GM12878 (cell line): ENCODE data around the gene SNHG17. TPM values are rescaled to one million over a fixed set of nuclear protein-coding genes. Genes with fewer than 3 reads are reported as not detected.

Source experiments
- ATAC-seq: fragments of 200-7000 bp; cut with Tn5 transposase; 3 replicates; pipeline ENCODE4 v1.9.1; 2020; ENCODE audit warnings: mild to moderate bottlenecking, moderate library complexity
- BruUV-seq: library from RNA; stranded (reverse); fragments of 400-500 nt; replicated peaks from 2 replicates; lab custom pipeline; 2021; lab: Mats Ljungman, UMichigan
- CTCF ChIA-PET: fragments of 300-600 bp; sonication (Branson Sonifier 250); formaldehyde crosslinking; extraction: SDS; loops from one replicate; lab custom pipeline; 2021; ENCODE audit warnings: inconsistent platforms; lab: Yijun Ruan, JAX
- POLR2A ChIA-PET: fragments of 350-600 bp; formaldehyde crosslinking; extraction: SDS; loops from one replicate; lab custom pipeline; 2021; ENCODE audit warnings: inconsistent platforms; lab: Charles Lee
- RAD21 ChIA-PET: fragments of 300-600 bp; sonication (Branson Sonifier 250); formaldehyde crosslinking; loops from one replicate; lab custom pipeline; 2023; ENCODE audit warnings: antibody characterized with exemption; ENCODE audit not compliant: unreplicated experiment; lab: Charles Lee
- SMC1A ChIA-PET: fragments of 300-600 bp; sonication (Branson Sonifier 250); formaldehyde crosslinking; loops from one replicate; lab custom pipeline; 2023; ENCODE audit not compliant: unreplicated experiment, uncharacterized antibody; lab: Charles Lee
- DNase-seq: peaks from one replicate; pipeline ENCODE4 v3.0.0-alpha.2; 2011; ENCODE audit warnings: low read depth, low spot score
- FAIRE-seq: peaks from 3 replicates; lab custom pipeline; 2011; peaks lifted over from hg19 to GRCh38; lab: Jason Lieb, UNC
- H2AFZ ChIP-seq: 2 replicates; pipeline ENCODE4 v1.6.0; 2011; ENCODE audit warnings: low read depth, low read length, control low read depth; ENCODE audit not compliant: control insufficient read depth
- H3K27ac ChIP-seq: 2 replicates; pipeline ENCODE4 v1.5.1; 2011; ENCODE audit warnings: control low read depth; ENCODE audit not compliant: control insufficient read depth, insufficient read depth
- H3K27me3 ChIP-seq, 2 experiments: replicated peaks in 1 of 2; 2 replicates each; pipeline versions ENCODE4 v1.6.0 to v1.6.1; 2011; ENCODE audit warnings: low read length in 1 of 2; ENCODE audit not compliant: control insufficient read depth in 2 of 2, insufficient read depth in 2 of 2
- H3K36me3 ChIP-seq, 2 experiments: 2 replicates each; pipeline ENCODE4 v1.5.1; 2011; ENCODE audit warnings: low read length in 1 of 2; ENCODE audit not compliant: control insufficient read depth in 2 of 2, insufficient read depth in 2 of 2
- H3K4me1 ChIP-seq: 2 replicates; pipeline ENCODE4 v1.6.1; 2011; ENCODE audit warnings: mild to moderate bottlenecking, low read length, moderate library complexity, mixed read lengths; ENCODE audit not compliant: control insufficient read depth, insufficient read depth
- H3K4me2 ChIP-seq: 2 replicates; pipeline ENCODE4 v1.6.0; 2011; ENCODE audit warnings: control low read depth; ENCODE audit not compliant: control insufficient read depth, insufficient read depth
- H3K4me3 ChIP-seq: fragments of 200-600 bp; sonication (generic); 2 replicates; pipeline ENCODE4 v1.5.1; 2016
- H3K79me2 ChIP-seq: 2 replicates; pipeline ENCODE4 v1.6.0; 2011; ENCODE audit warnings: low read length; ENCODE audit not compliant: control insufficient read depth, insufficient read depth
- H3K9ac ChIP-seq: 2 replicates; pipeline ENCODE4 v1.8.0; 2011; ENCODE audit warnings: low read length, control low read depth, mixed read lengths; ENCODE audit not compliant: control insufficient read depth, insufficient read depth
- H3K9me3 ChIP-seq: replicated peaks from 3 replicates; pipeline ENCODE4 v1.5.1; 2011; ENCODE audit warnings: mild to moderate bottlenecking, low read length; ENCODE audit not compliant: control insufficient read depth, insufficient read depth
- H4K20me1 ChIP-seq: 2 replicates; pipeline ENCODE4 v1.6.0; 2011; ENCODE audit not compliant: control insufficient read depth, insufficient read depth
- ATF2 ChIP-seq: IDR thresholded peaks from 2 replicates; pipeline ENCODE4 v1.6.1; 2012; ENCODE audit warnings: low read length, inconsistent platforms
- CEBPZ ChIP-seq: fragments of 150-350 bp; IDR thresholded peaks from 2 replicates; pipeline ENCODE4 v1.6.1; 2016; ENCODE audit warnings: low read depth, low read length
- ETV6 ChIP-seq, 2 experiments: fragments of 450-650 bp in 1 of 2; IDR thresholded peaks in 1 of 2; conservative IDR thresholded peaks in 1 of 2; 2 replicates each; pipeline ENCODE4 v1.6.1; 2014; ENCODE audit warnings: antibody characterized with exemption in 1 of 2, borderline replicate concordance in 1 of 2, low read depth in 1 of 2, mild to moderate bottlenecking in 1 of 2, moderate library complexity in 1 of 2
- EZH2 ChIP-seq: IDR thresholded peaks from 2 replicates; pipeline ENCODE4 v1.6.1; 2012; ENCODE audit warnings: low read depth, mild to moderate bottlenecking, control low read depth, inconsistent platforms, low read length, borderline replicate concordance; ENCODE audit not compliant: control insufficient read depth
- HDAC2 ChIP-seq: fragments of 200-600 bp; sonication (generic); IDR thresholded peaks from 2 replicates; pipeline ENCODE4 v1.6.1; 2017
- MTA3 ChIP-seq: IDR thresholded peaks from 2 replicates; pipeline ENCODE4 v1.6.1; 2012; ENCODE audit warnings: low read length, inconsistent platforms, borderline replicate concordance
- POLR2AphosphoS5 ChIP-seq: IDR thresholded peaks from 2 replicates; pipeline ENCODE4 v1.6.1; 2011; ENCODE audit warnings: mild to moderate bottlenecking, low read length, inconsistent platforms
- RELB ChIP-seq: fragments of 450-650 bp; IDR thresholded peaks from 2 replicates; pipeline ENCODE4 v1.6.1; 2017; ENCODE audit warnings: low read depth, mild to moderate bottlenecking, moderate library complexity
- SPI1 ChIP-seq: IDR thresholded peaks from 2 replicates; pipeline ENCODE4 v1.6.1; 2011; ENCODE audit warnings: low read depth, mild to moderate bottlenecking, low read length, moderate library complexity, borderline replicate concordance; ENCODE audit not compliant: insufficient read depth
- SREBF2 ChIP-seq: IDR thresholded peaks from 2 replicates; pipeline ENCODE4 v1.6.1; 2012; ENCODE audit warnings: mild to moderate bottlenecking, low read length
- SUPT20H ChIP-seq: IDR thresholded peaks from 2 replicates; pipeline ENCODE4 v1.6.1; 2011; ENCODE audit warnings: low read depth, mild to moderate bottlenecking, low read length, moderate library complexity, borderline replicate concordance; ENCODE audit not compliant: control insufficient read depth
- WGBS: methylation state at CpG from one replicate; pipeline ENCODE4 v1.1.6; 2016; ENCODE audit warnings: low lambda C conversion rate; ENCODE audit not compliant: insufficient replicate concordance, insufficient coverage; ENCODE audit errors: missing lambda C conversion rate; 5-methylcytosine and 5-hydroxymethylcytosine counted together
- in situ Hi-C: fragments of 300-500 bp; cut with MboI; formaldehyde crosslinking; loops from 9 replicates; pipeline ENCODE4 v1.14.3; 2018; ENCODE audit warnings: mixed read lengths
- intact Hi-C: fragments of 100-400 bp; cut with micrococcal nuclease; formaldehyde crosslinking; loops from one replicate; pipeline ENCODE4 v1.14.2; 2022; ENCODE audit not compliant: unreplicated experiment
- polyA plus RNA-seq, 11 experiments: library from polyadenylated mRNA; depleted of rRNA in 4 of 11; unstranded in 6 of 11; stranded (reverse) in 5 of 11; fragments of >200 nt; fragmentation: Nextera tagmentation in 4 of 11; fragmentation: Illumina TruSeq in 1 of 11; extraction: Ambion mirVana in 4 of 11; extraction: Trizol in 1 of 11; gene quantifications; 1 replicate in 1 of 11; 2 replicates in 10 of 11; pipeline versions ENCODE4 v1.2.1 to v1.2.3, GENCODE V29; 2011 to 2016; ENCODE audit warnings: inconsistent platforms in 2 of 11, missing spikeins in 2 of 11, low read depth in 1 of 11
- total RNA-seq, 4 experiments: library from RNA; depleted of rRNA in 3 of 4; stranded (reverse); fragments of >200 nt in 3 of 4; fragmentation: Illumina TruSeq in 1 of 4; extraction: Trizol in 1 of 4; gene quantifications; 2 replicates each; pipeline versions ENCODE4 v1.2.1 to v1.2.3, GENCODE V29; 2013 to 2021

Gene SNHG17
- total and polyA plus RNA-seq, 10 of the 15 experiments (the other 5 are each of a cell fraction or from before 2014, with no cell fraction given) = 20.8 to 63.0 (median 33.9) TPM

GRCh38 chr20:38466983-38467382 is 31.9 kb upstream of the SNHG17 start:
- Histone ChIP-seq H3K4me2 (no peak overlapping the region), H3K79me2 (no peaks in the 10 kb centered on the region), H3K9me3 (no peaks in the 10 kb centered on the region), H3K4me3 (no peak overlapping the region), H3K27ac (no peak overlapping the region), H4K20me1 (no peaks in the 10 kb centered on the region), H3K9ac (no peak overlapping the region), H3K36me3 (no peaks in the 10 kb centered on the region), H3K4me1 (no peaks in the 10 kb centered on the region), H3K27me3 (no peaks in the 10 kb centered on the region), H2AFZ (no peak overlapping the region)
- ChIA-PET RAD21 (no interaction called here), CTCF (interaction anchor here (1.5 kb wide), 1 partner anchor 21 kb away, joined by 3 read pairs; no protein-coding TSS in a partner anchor), SMC1A (no interaction called here), POLR2A (no interaction called here)
- intact Hi-C loops = no loop called here
- FAIRE-seq (no peak), ATAC-seq (no peak), DNase-seq (no peak)
- whole genome bisulfite sequencing = 32% methylated on average over 3 of the region's 3 CpGs
- in situ Hi-C loops = no loop called here
- TF ChIP-seq MTA3 = no peak
- no TSS peak for BruUV-seq

GRCh38 chr20:38466171-38466570 is 31.0 kb upstream of the SNHG17 start:
- 16% methylated on average over 2 of the region's 2 CpGs for WGBS
- H3K4me3 ChIP-seq = no peak overlapping the region
- no peaks in the 10 kb centered on the region for H4K20me1 ChIP-seq
- POLR2A ChIA-PET = no interaction called here
- H3K9me3 ChIP-seq = no peaks in the 10 kb centered on the region
- H3K79me2 ChIP-seq = no peaks in the 10 kb centered on the region
- CTCF ChIA-PET = interaction anchor here (0.7 to 1.5 kb wide), 2 partner anchors 20 to 1289 kb away, joined by 3 read pairs; no protein-coding TSS in a partner anchor
- no peak for ATAC-seq
- BruUV-seq = no TSS peak
- SMC1A ChIA-PET = no interaction called here
- no peaks in the 10 kb centered on the region for H3K4me1 ChIP-seq
- RAD21 ChIA-PET = no interaction called here
- H3K9ac ChIP-seq = no peak overlapping the region
- in situ Hi-C loops = no loop called here
- H3K27me3 ChIP-seq = no peaks in the 10 kb centered on the region
- no peak for FAIRE-seq
- H3K36me3 ChIP-seq = no peaks in the 10 kb centered on the region
- no peak overlapping the region for H3K27ac ChIP-seq
- intact Hi-C loops = no loop called here
- no peak for DNase-seq
- H3K4me2 ChIP-seq = no peak overlapping the region
- H2AFZ ChIP-seq = no peak overlapping the region
- no peak for TF ChIP-seq SPI1
- TF ChIP-seq EZH2 = no peak
- no peak for TF ChIP-seq CEBPZ
- TF ChIP-seq ETV6 (conservative IDR thresholded peaks at IDR 0.05 in 1 of 2, IDR thresholded peaks at IDR 0.05 in 1 of 2; ENCODE audit: borderline replicate concordance in 1 of 2, low read depth in 1 of 2) = no peak
- TF ChIP-seq ATF2 = no peak
- no peak for TF ChIP-seq POLR2AphosphoS5
- TF ChIP-seq SUPT20H = no peak
- no peak for TF ChIP-seq HDAC2
- no peak for TF ChIP-seq SREBF2
- no peak for TF ChIP-seq RELB
